Astrocyte (in vitro differentiated cells and primary cell): ENCODE measurements around the gene ECE1. TPM values are rescaled to one million over a fixed set of nuclear protein-coding genes. Genes with fewer than 3 reads are reported as not detected.

ENCODE experiments used
- DNase-seq: peaks from one replicate; pipeline ENCODE4 v3.0.0-alpha.2; 2010; ENCODE audit warnings: low read depth
- FAIRE-seq: peaks from 2 replicates; lab custom pipeline; 2011; peaks lifted over from hg19 to GRCh38; lab: Jason Lieb, UNC
- H2AFZ ChIP-seq: 2 replicates; pipeline ENCODE4 v1.6.0; 2012; ENCODE audit warnings: low read depth, low read length, inconsistent platforms
- H3K27ac ChIP-seq: 2 replicates; pipeline ENCODE4 v1.5.1; 2011; ENCODE audit warnings: low read depth, low read length, inconsistent platforms
- H3K27me3 ChIP-seq: 2 replicates; pipeline ENCODE4 v1.6.0; 2011; ENCODE audit warnings: low read length, inconsistent platforms; ENCODE audit not compliant: insufficient read depth
- H3K36me3 ChIP-seq: 2 replicates; pipeline ENCODE4 v1.5.1; 2011; ENCODE audit warnings: low read length, inconsistent platforms; ENCODE audit not compliant: insufficient read depth
- H3K4me1 ChIP-seq: 2 replicates; pipeline ENCODE4 v1.5.1; 2011; ENCODE audit warnings: low read length, inconsistent platforms; ENCODE audit not compliant: insufficient read depth
- H3K4me2 ChIP-seq: 2 replicates; pipeline ENCODE4 v1.6.0; 2012; ENCODE audit warnings: low read length, inconsistent platforms
- H3K4me3 ChIP-seq: 2 replicates; pipeline ENCODE4 v1.5.1; 2011; ENCODE audit warnings: low read depth, mild to moderate bottlenecking, low read length, inconsistent platforms; ENCODE audit not compliant: insufficient read depth
- H3K79me2 ChIP-seq: 2 replicates; pipeline ENCODE4 v1.6.0; 2012; ENCODE audit warnings: mild to moderate bottlenecking, low read length, inconsistent platforms; ENCODE audit not compliant: insufficient read depth
- H3K9ac ChIP-seq: 2 replicates; pipeline ENCODE4 v1.6.0; 2012; ENCODE audit warnings: mild to moderate bottlenecking, low read length, inconsistent platforms
- H3K9me3 ChIP-seq: 2 replicates; pipeline ENCODE4 v1.5.1; 2012; ENCODE audit warnings: low read depth, mild to moderate bottlenecking, low read length, inconsistent platforms; ENCODE audit not compliant: insufficient read depth
- H4K20me1 ChIP-seq: 2 replicates; pipeline ENCODE4 v1.6.0; 2012; ENCODE audit warnings: low read length, inconsistent platforms; ENCODE audit not compliant: insufficient read depth
- H3K27ac Mint-ChIP-seq: one replicate; pipeline ENCODE4 v1.8.0; 2021; ENCODE audit warnings: mild to moderate bottlenecking, mixed read lengths; ENCODE audit not compliant: unreplicated experiment
- H3K27me3 Mint-ChIP-seq: one replicate; pipeline ENCODE4 v1.8.0; 2021; ENCODE audit warnings: low read depth, mixed read lengths; ENCODE audit not compliant: unreplicated experiment
- H3K36me3 Mint-ChIP-seq: one replicate; pipeline ENCODE4 v1.8.0; 2021; ENCODE audit warnings: low read depth, mixed read lengths; ENCODE audit not compliant: unreplicated experiment
- H3K4me1 Mint-ChIP-seq: one replicate; pipeline ENCODE4 v1.8.0; 2021; ENCODE audit warnings: low read depth, mixed read lengths; ENCODE audit not compliant: unreplicated experiment
- H3K4me3 Mint-ChIP-seq: one replicate; pipeline ENCODE4 v1.8.0; 2021; ENCODE audit warnings: mild to moderate bottlenecking, moderate library complexity, mixed read lengths; ENCODE audit not compliant: unreplicated experiment
- H3K9me3 Mint-ChIP-seq: one replicate; pipeline ENCODE4 v1.8.0; 2021; ENCODE audit warnings: mild to moderate bottlenecking, mixed read lengths; ENCODE audit not compliant: unreplicated experiment
- CTCF ChIP-seq: IDR thresholded peaks from 2 replicates; pipeline ENCODE4 v1.5.1; 2011; ENCODE audit warnings: low read depth, mild to moderate bottlenecking, inconsistent platforms, low read length, moderate library complexity; ENCODE audit not compliant: insufficient read depth
- EZH2 ChIP-seq: IDR thresholded peaks from 2 replicates; pipeline ENCODE4 v1.6.1; 2012; ENCODE audit warnings: mild to moderate bottlenecking, low read length, inconsistent platforms; ENCODE audit not compliant: insufficient read depth
- total RNA-seq: library from RNA; stranded (reverse); gene quantifications from 2 replicates; pipeline ENCODE4 v1.2.1, GENCODE V29; 2021

Gene ECE1
- total RNA-seq, 1 donor from 2014 or later = 172 TPM

- TF ChIP-seq EZH2 (no peak), CTCF (no peak)
- no peak overlapping the region for H3K27ac Mint-ChIP-seq
- H3K27me3 ChIP-seq = no peaks in the 10 kb centered on the region
- H3K27ac ChIP-seq = peak overlapping the region; percentile 31
- no peak overlapping the region for H3K9ac ChIP-seq
- H4K20me1 ChIP-seq = peaks cover 22% of the 10 kb centered on the region
- H3K9me3 ChIP-seq = no peaks in the 10 kb centered on the region
- H2AFZ ChIP-seq = no peak overlapping the region
- no peak overlapping the region for H3K4me3 Mint-ChIP-seq
- peaks cover 7% of the 10 kb centered on the region for H3K36me3 Mint-ChIP-seq
- no peaks in the 10 kb centered on the region for H3K36me3 ChIP-seq
- H3K4me1 ChIP-seq = peaks cover 27% of the 10 kb centered on the region
- FAIRE-seq (peak; percentile 39), DNase-seq (peak; percentile 71)
- peaks cover 55% of the 10 kb centered on the region for H3K79me2 ChIP-seq
- H3K4me1 Mint-ChIP-seq = peaks cover 23% of the 10 kb centered on the region
- H3K27me3 Mint-ChIP-seq = no peaks in the 10 kb centered on the region
- no peaks in the 10 kb centered on the region for H3K9me3 Mint-ChIP-seq
- H3K4me3 ChIP-seq = no peak overlapping the region
- H3K4me2 ChIP-seq = peak overlapping the region; percentile 26
These were observed 4.7 kb upstream of the ECE1 start for GRCh38 chr1:21295002-21295401.

GRCh38 chr1:21294266-21294989 is 4.2 kb upstream of the ECE1 start:
- no peak overlapping the region for H3K4me3 ChIP-seq
- H3K27ac ChIP-seq = peak overlapping the region; percentile 31
- H3K9me3 ChIP-seq = no peaks in the 10 kb centered on the region
- Mint-ChIP-seq H3K4me1 (peaks cover 23% of the 10 kb centered on the region), H3K4me3 (no peak overlapping the region), H3K36me3 (peaks cover 7% of the 10 kb centered on the region), H3K27ac (no peak overlapping the region), H3K9me3 (no peaks in the 10 kb centered on the region), H3K27me3 (no peaks in the 10 kb centered on the region)
- H3K9ac ChIP-seq = no peak overlapping the region
- no peaks in the 10 kb centered on the region for H3K27me3 ChIP-seq
- H3K4me2 ChIP-seq = peak overlapping the region; percentile 26
- H3K79me2 ChIP-seq = peaks cover 56% of the 10 kb centered on the region
- H2AFZ ChIP-seq = no peak overlapping the region
- TF ChIP-seq EZH2 = no peak
- TF ChIP-seq CTCF = no peak
- no peaks in the 10 kb centered on the region for H3K36me3 ChIP-seq
- FAIRE-seq (no peak), DNase-seq (no peak)
- peaks cover 28% of the 10 kb centered on the region for H3K4me1 ChIP-seq
- H4K20me1 ChIP-seq = peaks cover 16% of the 10 kb centered on the region
